Cardiac fibroblast (primary cell): ENCODE data around the gene IL1RL2.

Experiments
- DNase-seq, 2 donors: peaks; one replicate each; pipeline versions ENCODE4 v3.0.0 to v3.0.0-alpha.2; 2010; ENCODE audit warnings: low read depth in 2 of 2
- H3K4me3 ChIP-seq, 2 donors: replicated peaks in 1 of 2; 1 replicate in 1 of 2; 2 replicates in 1 of 2; pipeline ENCODE4 v1.5.1; 2011; ENCODE audit warnings: low read depth in 2 of 2, low read length in 2 of 2, mild to moderate bottlenecking in 2 of 2, moderate library complexity in 1 of 2
- TF ChIP-seq, protein P1 (sequence below): IDR thresholded peaks from one replicate; pipeline ENCODE4 v1.5.1; 2011; ENCODE audit warnings: low read depth, mild to moderate bottlenecking, low read length, inconsistent platforms

Gene IL1RL2

DNA sequence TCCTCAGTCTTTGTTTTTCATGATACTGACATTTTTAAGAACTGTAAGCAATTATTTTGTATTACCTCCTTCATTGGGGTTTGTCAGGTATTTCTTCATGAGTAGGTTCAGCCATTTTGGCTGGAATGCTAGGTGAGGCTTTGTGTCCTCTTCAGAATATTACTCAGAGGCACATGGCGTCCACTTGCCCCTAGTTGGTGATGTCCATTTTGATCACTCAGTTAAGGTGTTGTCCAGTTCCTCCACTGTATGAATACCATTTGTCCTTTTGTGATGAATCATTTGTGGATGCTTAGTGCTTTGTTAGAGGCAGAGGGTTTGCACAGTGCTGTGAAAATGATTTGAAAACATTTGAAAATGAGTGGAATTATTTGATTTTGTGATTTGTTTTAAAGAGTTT is 4.7 kb downstream of the IL1RL2 start:
- DNase-seq: no peak
- H3K4me3 ChIP-seq: no peak overlapping the region
- TF ChIP-seq, protein P1, sequence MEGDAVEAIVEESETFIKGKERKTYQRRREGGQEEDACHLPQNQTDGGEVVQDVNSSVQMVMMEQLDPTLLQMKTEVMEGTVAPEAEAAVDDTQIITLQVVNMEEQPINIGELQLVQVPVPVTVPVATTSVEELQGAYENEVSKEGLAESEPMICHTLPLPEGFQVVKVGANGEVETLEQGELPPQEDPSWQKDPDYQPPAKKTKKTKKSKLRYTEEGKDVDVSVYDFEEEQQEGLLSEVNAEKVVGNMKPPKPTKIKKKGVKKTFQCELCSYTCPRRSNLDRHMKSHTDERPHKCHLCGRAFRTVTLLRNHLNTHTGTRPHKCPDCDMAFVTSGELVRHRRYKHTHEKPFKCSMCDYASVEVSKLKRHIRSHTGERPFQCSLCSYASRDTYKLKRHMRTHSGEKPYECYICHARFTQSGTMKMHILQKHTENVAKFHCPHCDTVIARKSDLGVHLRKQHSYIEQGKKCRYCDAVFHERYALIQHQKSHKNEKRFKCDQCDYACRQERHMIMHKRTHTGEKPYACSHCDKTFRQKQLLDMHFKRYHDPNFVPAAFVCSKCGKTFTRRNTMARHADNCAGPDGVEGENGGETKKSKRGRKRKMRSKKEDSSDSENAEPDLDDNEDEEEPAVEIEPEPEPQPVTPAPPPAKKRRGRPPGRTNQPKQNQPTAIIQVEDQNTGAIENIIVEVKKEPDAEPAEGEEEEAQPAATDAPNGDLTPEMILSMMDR: no peak

DNA sequence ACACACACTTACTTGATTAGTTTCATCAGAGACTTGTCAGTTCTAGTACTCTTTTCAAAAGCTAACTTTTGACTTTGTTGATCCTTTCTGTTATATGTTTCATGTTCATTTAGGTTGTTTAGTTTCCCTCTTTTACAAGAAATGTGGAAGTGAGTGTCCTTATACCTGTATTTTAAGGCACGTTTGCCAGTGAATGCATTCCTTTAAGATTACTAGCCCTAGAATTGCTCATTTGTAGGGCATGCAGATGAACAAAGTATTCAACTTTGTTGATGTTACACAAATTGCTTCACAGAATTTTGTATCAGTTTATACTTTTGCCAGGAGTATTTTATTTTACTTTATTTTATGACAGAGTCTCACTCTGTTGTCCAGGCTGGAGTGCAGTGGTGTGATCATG is 6.3 kb downstream of the IL1RL2 start:
- no peak overlapping the region for H3K4me3 ChIP-seq
- TF ChIP-seq, protein P1: no peak
- peak in 1 of 2 donors; percentile 56 for DNase-seq

DNA sequence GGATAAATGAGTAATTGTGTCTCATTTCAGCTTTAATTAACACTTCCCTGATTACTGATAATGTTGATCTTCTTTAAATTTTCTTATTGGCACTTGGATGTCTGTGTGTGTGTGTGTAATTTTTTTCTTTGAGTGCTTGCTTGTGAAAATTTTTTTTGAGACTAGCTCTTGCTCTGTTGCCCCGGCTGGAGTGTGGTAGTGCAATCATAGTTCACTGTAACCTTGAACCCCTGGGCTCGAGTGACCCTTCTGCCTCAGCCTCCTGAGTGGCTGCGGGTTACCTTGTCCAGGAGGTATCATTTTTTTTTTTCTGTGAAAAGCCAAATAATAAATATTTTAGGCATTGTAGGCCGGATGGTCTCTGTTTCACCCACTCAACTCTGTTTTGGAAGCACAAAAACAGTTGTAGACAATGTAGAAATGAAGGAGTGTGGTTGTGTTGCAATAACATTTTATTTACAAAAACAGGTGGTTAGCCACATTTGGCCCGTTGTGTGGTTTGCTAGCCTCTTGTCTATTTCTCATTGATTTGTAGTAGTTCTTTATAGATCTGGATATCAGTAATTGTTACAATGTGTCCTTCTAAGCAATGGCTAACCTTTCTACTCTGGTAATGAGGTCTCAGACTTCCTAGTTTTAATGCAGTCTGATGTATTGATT is 7.9 kb downstream of the IL1RL2 start:
- TF ChIP-seq, protein P1: no peak
- no peak overlapping the region for H3K4me3 ChIP-seq
- DNase-seq: no peak

DNA sequence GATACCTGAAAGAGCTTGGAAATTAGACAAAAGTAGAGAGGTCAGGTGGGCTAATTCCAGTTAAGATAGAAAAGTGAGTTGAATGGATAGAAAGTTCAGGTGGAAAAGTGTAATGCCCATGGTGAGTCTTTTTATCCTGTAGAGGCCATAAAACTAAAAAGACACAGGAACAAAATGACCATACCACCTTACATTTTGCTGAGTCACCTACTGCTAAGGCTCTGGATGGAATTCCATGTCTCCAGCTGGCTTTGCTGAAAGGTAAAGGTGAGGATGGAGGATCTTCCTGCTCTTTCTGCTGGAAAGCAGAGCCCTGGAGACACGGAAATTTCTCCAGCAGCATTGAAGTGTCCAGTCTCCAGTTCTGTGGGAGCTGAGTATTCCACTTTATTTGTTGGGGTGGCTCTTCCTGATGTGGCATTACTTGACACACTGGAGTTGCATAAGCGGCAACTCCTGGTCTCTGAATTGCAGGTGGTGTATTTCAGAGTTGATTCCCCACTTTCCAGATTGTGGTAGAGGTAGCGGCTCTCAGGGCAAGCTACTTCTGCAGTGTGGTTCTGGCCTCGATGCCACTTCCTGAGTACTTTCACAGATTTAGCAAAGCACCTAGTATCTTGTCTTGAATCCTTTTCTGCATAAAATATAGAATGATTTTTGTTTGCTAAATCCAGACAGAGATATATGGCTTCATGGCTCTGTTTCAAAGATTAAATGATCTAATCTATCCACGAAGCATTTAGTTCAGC is 10.7 kb downstream of the IL1RL2 start:
- DNase-seq: no peak
- TF ChIP-seq, protein P1: no peak
- no peak overlapping the region for H3K4me3 ChIP-seq

DNA sequence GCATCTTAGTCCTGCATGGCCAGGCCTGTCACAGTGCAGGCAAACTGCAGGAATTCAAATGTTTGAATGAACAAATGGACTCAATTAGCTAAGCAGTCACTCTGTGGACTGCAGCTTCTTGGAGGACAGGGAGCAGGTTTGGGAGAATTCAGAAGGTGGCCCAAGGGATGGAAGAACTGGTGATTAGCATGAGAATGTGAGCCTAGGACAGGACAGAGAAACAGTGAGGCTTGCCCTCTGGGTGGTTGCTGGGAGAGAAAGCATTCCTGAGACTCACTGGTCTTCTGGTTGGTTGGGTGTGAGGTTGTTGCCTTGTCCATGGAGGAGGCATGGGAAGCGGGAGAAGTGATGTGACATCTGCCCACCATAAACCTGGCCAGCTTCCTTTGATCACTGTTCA is 13.7 kb downstream of the IL1RL2 start:
- DNase-seq: no peak
- TF ChIP-seq, protein P1: no peak
- no peak overlapping the region for H3K4me3 ChIP-seq

DNA sequence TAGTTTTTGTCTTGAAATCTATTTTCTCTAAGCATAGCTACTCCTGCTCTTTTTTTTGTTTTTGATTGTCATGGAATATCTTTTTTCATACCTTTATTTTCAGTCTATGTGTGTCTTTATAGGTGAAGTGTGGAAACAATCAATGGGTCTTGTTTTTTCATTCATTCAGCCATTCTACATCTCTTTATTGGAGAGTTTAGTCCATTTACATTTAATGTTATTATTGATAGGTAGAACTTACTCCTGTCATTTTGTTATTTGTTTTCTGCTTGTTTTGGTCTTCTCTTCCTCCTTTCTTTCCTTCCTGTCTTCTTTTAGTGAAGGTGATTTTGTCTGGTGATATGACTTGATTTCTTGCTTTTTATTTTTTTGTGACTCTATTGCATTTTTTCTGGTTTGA is 17.8 kb downstream of the IL1RL2 start:
- TF ChIP-seq, protein P1: no peak

More for the DNA sequence above, 17.8 kb downstream of the IL1RL2 start:
- DNase-seq: no peak
- H3K4me3 ChIP-seq: no peak overlapping the region
